ENCODE data around the gene SSB. TPM values are rescaled to one million over a fixed set of nuclear protein-coding genes. Genes with fewer than 3 reads are reported as not detected.

SSB gene
- total and polyA plus RNA-seq, 2 of the 13 experiments (the other 11 are each of a cell fraction or from before 2014, with no cell fraction given): 109 to 208 TPM

- TF ChIP-seq ATF2 (CRISPR knock-in tag; IDR thresholded peaks at IDR 0.05): no peak; the same call in 1 of the 2 replicates
- TF ChIP-seq ZNF704 (CRISPR knock-in tag; IDR thresholded peaks at IDR 0.05; ENCODE audit: borderline replicate concordance): no peak
- TF ChIP-seq HNF1A (IDR thresholded peaks at IDR 0.05; ENCODE audit: low read depth): no peak
- TF ChIP-seq HNF1A (CRISPR knock-in tag; IDR thresholded peaks at IDR 0.05; ENCODE audit: borderline replicate concordance): no peak
- no peak; the same call in 1 of the 2 replicates for TF ChIP-seq ETV5 (CRISPR knock-in tag; IDR thresholded peaks at IDR 0.05; ENCODE audit: borderline replicate concordance)
- no peak for TF ChIP-seq ZC3H4 (CRISPR knock-in tag; IDR thresholded peaks at IDR 0.05; ENCODE audit: borderline replicate concordance)
- TF ChIP-seq ZNF747 (CRISPR knock-in tag; IDR thresholded peaks at IDR 0.05; ENCODE audit: borderline replicate concordance): no peak; the same call in 1 of the 2 replicates
- no peak; the same call in 1 of the 2 replicates for TF ChIP-seq RARA (CRISPR knock-in tag; IDR thresholded peaks at IDR 0.05)
- no peak for TF ChIP-seq FOXC1 (CRISPR knock-in tag; IDR thresholded peaks at IDR 0.05; ENCODE audit: borderline replicate concordance)
- TF ChIP-seq ZNF556 (CRISPR knock-in tag; IDR thresholded peaks at IDR 0.05; ENCODE audit: borderline replicate concordance): no peak
- no peak for TF ChIP-seq TFAP4 (IDR thresholded peaks at IDR 0.05; ENCODE audit: borderline replicate concordance, low read depth)
- 0 out of 2 replicates have a peak, but pooled peaks have one; percentile 8 for TF ChIP-seq ZNF773 (CRISPR knock-in tag; IDR thresholded peaks at IDR 0.05; ENCODE audit: borderline replicate concordance)
- TF ChIP-seq SOX5 (CRISPR knock-in tag; IDR thresholded peaks at IDR 0.05; ENCODE audit: borderline replicate concordance): no peak; the same call in 1 of the 2 replicates
- TF ChIP-seq TRIM24 (CRISPR knock-in tag; IDR thresholded peaks at IDR 0.05): no peak
- peak; percentile 66; the same call in 1 of the 2 replicates for TF ChIP-seq SP1 (IDR thresholded peaks at IDR 0.05)
- TF ChIP-seq SP1 (CRISPR knock-in tag; IDR thresholded peaks at IDR 0.05): peak; percentile 68
- peak; percentile 50; the same call in 1 of the 2 replicates for TF ChIP-seq ZBTB44 (CRISPR knock-in tag; IDR thresholded peaks at IDR 0.05)
These were observed 28.8 kb downstream of the SSB start, which contains the start of gene UBR3 (continued) for GRCh38 chr2:169827272-169828140.

Measured in HepG2 (cell line).